Keratinocyte (primary cell): ENCODE measurements around the gene RAPGEF4. TPM values are rescaled to one million over a fixed set of nuclear protein-coding genes. Genes with fewer than 3 reads are reported as not detected.

ENCODE experiments used
- DNase-seq: peaks from one replicate; pipeline ENCODE4 v3.0.0-alpha.2; 2011; ENCODE audit warnings: low read depth, missing footprints, low spot score
- FAIRE-seq: peaks from 2 replicates; lab custom pipeline; 2011; peaks lifted over from hg19 to GRCh38; lab: Jason Lieb, UNC
- H2AFZ ChIP-seq: 2 replicates; pipeline ENCODE4 v1.6.0; 2012; ENCODE audit warnings: low read length, control low read depth, inconsistent platforms; ENCODE audit not compliant: control insufficient read depth
- H3K27ac ChIP-seq: 2 replicates; pipeline ENCODE4 v1.5.1; 2011; ENCODE audit warnings: low read length; ENCODE audit not compliant: control insufficient read depth, insufficient read depth
- H3K27me3 ChIP-seq: 3 replicates; pipeline ENCODE4 v1.6.0; 2011; ENCODE audit warnings: low read length; ENCODE audit not compliant: control insufficient read depth, insufficient read depth; ENCODE audit errors: extremely low read depth
- H3K36me3 ChIP-seq, 2 experiments: 2 replicates in 1 of 2; 3 replicates in 1 of 2; pipeline ENCODE4 v1.5.1; 2011; ENCODE audit warnings: low read length in 2 of 2, mild to moderate bottlenecking in 1 of 2; ENCODE audit not compliant: control insufficient read depth in 2 of 2, insufficient read depth in 2 of 2; ENCODE audit errors: extremely low read depth in 1 of 2
- H3K4me1 ChIP-seq: 3 replicates; pipeline ENCODE4 v1.5.1; 2011; ENCODE audit warnings: low read length; ENCODE audit not compliant: control insufficient read depth, insufficient read depth; ENCODE audit errors: extremely low read depth
- H3K4me2 ChIP-seq: 3 replicates; pipeline ENCODE4 v1.6.0; 2011; ENCODE audit warnings: low read depth, low read length; ENCODE audit not compliant: control insufficient read depth, insufficient read depth; ENCODE audit errors: extremely low read depth
- H3K4me3 ChIP-seq, 3 experiments: fragments of 200-600 bp in 1 of 3; sonication (generic) in 1 of 3; 2 replicates in 2 of 3; 3 replicates in 1 of 3; pipeline ENCODE4 v1.5.1; 2011 to 2016; ENCODE audit warnings: low read length in 3 of 3, mild to moderate bottlenecking in 3 of 3, control low read depth in 2 of 3, inconsistent platforms in 1 of 3, low read depth in 1 of 3, mixed read lengths in 1 of 3, mixed run types in 1 of 3, moderate library complexity in 1 of 3; ENCODE audit not compliant: control insufficient read depth in 2 of 3, insufficient read depth in 2 of 3; ENCODE audit errors: extremely low read depth in 1 of 3
- H3K79me2 ChIP-seq: 2 replicates; pipeline ENCODE4 v1.6.0; 2012; ENCODE audit warnings: low read length; ENCODE audit not compliant: control insufficient read depth, insufficient read depth
- H3K9ac ChIP-seq: 3 replicates; pipeline ENCODE4 v1.6.0; 2011; ENCODE audit warnings: low read length; ENCODE audit not compliant: control insufficient read depth, insufficient read depth; ENCODE audit errors: extremely low read depth
- H3K9me1 ChIP-seq: 3 replicates; pipeline ENCODE4 v1.6.0; 2011; ENCODE audit warnings: low read length; ENCODE audit not compliant: control insufficient read depth, insufficient read depth; ENCODE audit errors: extremely low read depth
- H3K9me3 ChIP-seq: 2 replicates; pipeline ENCODE4 v1.5.1; 2012; ENCODE audit warnings: low read depth, low read length; ENCODE audit not compliant: control insufficient read depth
- H4K20me1 ChIP-seq: 3 replicates; pipeline ENCODE4 v1.6.0; 2011; ENCODE audit warnings: low read length; ENCODE audit not compliant: control insufficient read depth, insufficient read depth; ENCODE audit errors: extremely low read depth
- CTCF ChIP-seq, 3 experiments: IDR thresholded peaks in 1 of 3; conservative IDR thresholded peaks in 1 of 3; optimal IDR thresholded peaks in 1 of 3; 2 replicates in 2 of 3; 3 replicates in 1 of 3; pipeline versions ENCODE3 to v1.5.1; 2011; ENCODE audit warnings: low read length in 3 of 3, mild to moderate bottlenecking in 3 of 3, moderate library complexity in 2 of 3, control low read depth in 1 of 3, inconsistent platforms in 1 of 3; ENCODE audit not compliant: insufficient read depth in 2 of 3; ENCODE audit errors: extremely low read depth in 1 of 3
- EZH2 ChIP-seq: IDR thresholded peaks from one replicate; pipeline ENCODE4 v1.6.1; 2012; ENCODE audit warnings: inconsistent platforms, mild to moderate bottlenecking, low read length, moderate library complexity
- dilution Hi-C: fragments of 300-500 bp; cut with MboI; formaldehyde crosslinking; loops from one replicate; pipeline ENCODE4 v1.7.0; 2020; ENCODE audit warnings: low sequenced_read_pairs; ENCODE audit not compliant: extremely low pct_ligation_motif_present
- polyA plus RNA-seq, 5 experiments: library from polyadenylated mRNA; depleted of rRNA in 3 of 5; stranded (reverse) in 3 of 5; stranded (forward) in 1 of 5; unstranded in 1 of 5; fragments of >200 nt; gene quantifications; 1 replicate in 1 of 5; 2 replicates in 3 of 5; 3 replicates in 1 of 5; pipeline versions ENCODE4 v1.2.1 to v1.2.3, GENCODE V29; 2011 to 2012; ENCODE audit warnings: missing spikeins in 2 of 5, low read depth in 1 of 5, low replicate concordance in 1 of 5

Gene RAPGEF4
- polyA plus RNA-seq, 1 donor (not counting 4 experiments of a cell fraction or from before 2014, with no cell fraction given) = 1.6 TPM

GRCh38 chr2:172877826-172878225, 142.2 kb downstream of the RAPGEF4 start:
- Histone ChIP-seq H3K27me3 (no peaks in the 10 kb centered on the region), H2AFZ (no peak overlapping the region), H3K9ac (no peak overlapping the region), H3K4me1 (no peaks in the 10 kb centered on the region), H3K79me2 (no peaks in the 10 kb centered on the region), H3K4me3 (no peak overlapping the region), H3K27ac (no peak overlapping the region), H3K9me1 (no peaks in the 10 kb centered on the region), H3K4me2 (no peak overlapping the region), H4K20me1 (no peaks in the 10 kb centered on the region), H3K36me3 (no peaks in the 10 kb centered on the region), H3K9me3 (no peaks in the 10 kb centered on the region)
- no peak for TF ChIP-seq CTCF (optimal IDR thresholded peaks at IDR 0.05 in 1 of 3, IDR thresholded peaks at IDR 0.05 in 1 of 3, conservative IDR thresholded peaks at IDR 0.05 in 1 of 3; ENCODE audit: extremely low read depth in 1 of 3, insufficient read depth in 2 of 3, low read length in 3 of 3)
- TF ChIP-seq EZH2 = no peak
- DNase-seq (no peak), FAIRE-seq (no peak)
- dilution Hi-C loops = no loop called here

- H3K27me3 ChIP-seq = no peaks in the 10 kb centered on the region
- no peaks in the 10 kb centered on the region for H4K20me1 ChIP-seq
- TF ChIP-seq EZH2 (no peak), CTCF (optimal IDR thresholded peaks at IDR 0.05 in 1 of 3, IDR thresholded peaks at IDR 0.05 in 1 of 3, conservative IDR thresholded peaks at IDR 0.05 in 1 of 3; ENCODE audit: extremely low read depth in 1 of 3, insufficient read depth in 2 of 3, low read length in 3 of 3) (no peak)
- dilution Hi-C loops = no loop called here
- no peaks in the 10 kb centered on the region for H3K4me1 ChIP-seq
- no peak overlapping the region for H2AFZ ChIP-seq
- DNase-seq (no peak), FAIRE-seq (no peak)
- no peaks in the 10 kb centered on the region for H3K36me3 ChIP-seq
- no peaks in the 10 kb centered on the region for H3K79me2 ChIP-seq
- H3K4me2 ChIP-seq = no peak overlapping the region
- no peaks in the 10 kb centered on the region for H3K9me1 ChIP-seq
- no peak overlapping the region for H3K27ac ChIP-seq
- no peak overlapping the region for H3K9ac ChIP-seq
- H3K9me3 ChIP-seq = no peaks in the 10 kb centered on the region
- no peak overlapping the region for H3K4me3 ChIP-seq
Observed at GRCh38 chr2:172878260-172878659, 142.6 kb downstream of the RAPGEF4 start.
